WTC11 (cell line): ENCODE data around the gene NUP93.

ENCODE experiments used
- IRF1 ChIP-seq: sonication (generic); formaldehyde crosslinking; IDR thresholded peaks from 2 replicates; pipeline ENCODE4 v1.8.0; 2023; ENCODE audit warnings: missing genetic modification reagents
- RELA ChIP-seq: sonication (generic); formaldehyde crosslinking; IDR thresholded peaks from 2 replicates; pipeline ENCODE4 v1.8.1; 2022; ENCODE audit warnings: missing genetic modification reagents, mild to moderate bottlenecking, borderline replicate concordance
- ZNF121 ChIP-seq: sonication (generic); formaldehyde crosslinking; IDR thresholded peaks from 2 replicates; pipeline ENCODE4 v1.8.0; 2023; ENCODE audit warnings: missing genetic modification reagents
- TF ChIP-seq, protein P1 (sequence below): fragments of 200-600 bp; IDR thresholded peaks from 2 replicates; pipeline ENCODE4 v1.8.0; 2022; ENCODE audit warnings: antibody characterized with exemption

- TF ChIP-seq, protein P1, sequence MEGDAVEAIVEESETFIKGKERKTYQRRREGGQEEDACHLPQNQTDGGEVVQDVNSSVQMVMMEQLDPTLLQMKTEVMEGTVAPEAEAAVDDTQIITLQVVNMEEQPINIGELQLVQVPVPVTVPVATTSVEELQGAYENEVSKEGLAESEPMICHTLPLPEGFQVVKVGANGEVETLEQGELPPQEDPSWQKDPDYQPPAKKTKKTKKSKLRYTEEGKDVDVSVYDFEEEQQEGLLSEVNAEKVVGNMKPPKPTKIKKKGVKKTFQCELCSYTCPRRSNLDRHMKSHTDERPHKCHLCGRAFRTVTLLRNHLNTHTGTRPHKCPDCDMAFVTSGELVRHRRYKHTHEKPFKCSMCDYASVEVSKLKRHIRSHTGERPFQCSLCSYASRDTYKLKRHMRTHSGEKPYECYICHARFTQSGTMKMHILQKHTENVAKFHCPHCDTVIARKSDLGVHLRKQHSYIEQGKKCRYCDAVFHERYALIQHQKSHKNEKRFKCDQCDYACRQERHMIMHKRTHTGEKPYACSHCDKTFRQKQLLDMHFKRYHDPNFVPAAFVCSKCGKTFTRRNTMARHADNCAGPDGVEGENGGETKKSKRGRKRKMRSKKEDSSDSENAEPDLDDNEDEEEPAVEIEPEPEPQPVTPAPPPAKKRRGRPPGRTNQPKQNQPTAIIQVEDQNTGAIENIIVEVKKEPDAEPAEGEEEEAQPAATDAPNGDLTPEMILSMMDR, result no peak
- TF ChIP-seq RELA (CRISPR knock-in tag) (no peak), IRF1 (no peak), ZNF121 (CRISPR knock-in tag) (no peak)
Observed at GRCh38 chr16:56889206-56889605, 159.3 kb downstream of the NUP93 start.
